SK-N-MC (cell line): ENCODE data around the gene CD244.

Experiments
- DNase-seq: peaks from one replicate; pipeline ENCODE4 v3.0.0-alpha.2; 2011; ENCODE audit warnings: low read depth, low spot score
- H3K27ac ChIP-seq: fragments of 200-600 bp; sonication (generic); 2 replicates; pipeline ENCODE4 v1.5.1; 2016; ENCODE audit warnings: mixed run types
- H3K36me3 ChIP-seq: fragments of 200-600 bp; sonication (generic); 2 replicates; pipeline ENCODE4 v1.6.1; 2017; ENCODE audit warnings: antibody characterized with exemption, low read length, mixed read lengths; ENCODE audit not compliant: insufficient read depth
- H3K4me3 ChIP-seq: fragments of 200-600 bp; sonication (generic); 2 replicates; pipeline ENCODE4 v1.5.1; 2016
- H3K9ac ChIP-seq: fragments of 200-600 bp; sonication (generic); 2 replicates; pipeline ENCODE4 v1.8.0; 2017; ENCODE audit warnings: mixed run types, mixed read lengths; ENCODE audit not compliant: insufficient read length
- H3K9me3 ChIP-seq: fragments of 200-600 bp; sonication (generic); 2 replicates; pipeline ENCODE4 v1.6.1; 2017; ENCODE audit warnings: low read depth, mild to moderate bottlenecking, antibody characterized with exemption, low read length, moderate library complexity, mixed read lengths
- EZH2 ChIP-seq: fragments of 200-600 bp; sonication (generic); IDR thresholded peaks from one replicate; pipeline ENCODE4 v1.6.1; 2017; ENCODE audit warnings: antibody characterized with exemption
- FOXP2 ChIP-seq: optimal IDR thresholded peaks from 2 replicates; pipeline ENCODE3; 2011; ENCODE audit warnings: mild to moderate bottlenecking, moderate library complexity; ENCODE audit not compliant: insufficient read depth; ENCODE audit errors: extremely low read length, control extremely low read depth
- POLR2AphosphoS5 ChIP-seq: IDR thresholded peaks from 2 replicates; pipeline ENCODE4 v1.6.1; 2012; ENCODE audit warnings: mild to moderate bottlenecking, low read depth, low read length, borderline replicate concordance

The CD244 gene

GRCh38 chr1:160841079-160841478, 21.6 kb downstream of the CD244 start:
- H3K27ac ChIP-seq, result no peak overlapping the region
- H3K9me3 ChIP-seq, result no peaks in the 10 kb centered on the region
- no peak overlapping the region for H3K9ac ChIP-seq
- TF ChIP-seq EZH2 (no peak), FOXP2 (no peak), POLR2AphosphoS5 (no peak)
- no peak for DNase-seq
- no peaks in the 10 kb centered on the region for H3K36me3 ChIP-seq
- H3K4me3 ChIP-seq, result no peak overlapping the region

DNA sequence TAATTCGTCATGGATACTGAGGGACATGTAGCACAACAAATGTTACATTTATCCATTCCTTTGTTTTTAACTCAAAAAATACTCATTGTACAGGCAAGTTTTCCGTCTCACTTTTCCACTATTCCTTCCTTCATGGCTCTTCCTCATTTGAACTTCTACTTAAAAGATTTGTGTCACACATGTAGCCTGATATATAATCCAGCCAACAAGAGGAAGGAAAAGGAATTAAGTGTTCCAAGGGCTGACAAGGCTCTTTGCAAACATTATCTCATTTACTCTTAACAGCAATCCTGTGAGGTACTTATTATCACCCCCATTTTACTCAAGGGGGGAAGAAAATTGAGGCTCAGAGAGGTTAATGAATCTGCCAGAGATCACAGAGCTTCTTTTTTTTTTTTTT, 22.9 kb downstream of the CD244 start:
- TF ChIP-seq FOXP2 (no peak), POLR2AphosphoS5 (no peak)
- Histone ChIP-seq H3K9ac (no peak overlapping the region), H3K27ac (no peak overlapping the region), H3K4me3 (no peak overlapping the region), H3K9me3 (no peaks in the 10 kb centered on the region), H3K36me3 (no peaks in the 10 kb centered on the region)
- no peak for DNase-seq

- Histone ChIP-seq H3K9ac (no peak overlapping the region), H3K4me3 (no peak overlapping the region), H3K36me3 (no peaks in the 10 kb centered on the region), H3K9me3 (no peaks in the 10 kb centered on the region), H3K27ac (no peak overlapping the region)
- DNase-seq, result no peak
- no peak for TF ChIP-seq POLR2AphosphoS5
- no peak for TF ChIP-seq FOXP2
- TF ChIP-seq EZH2, result no peak
These were observed 23.8 kb downstream of the CD244 start for GRCh38 chr1:160838888-160839287.

GRCh38 chr1:160837558-160838205, 25.0 kb downstream of the CD244 start:
- Histone ChIP-seq H3K36me3 (no peaks in the 10 kb centered on the region), H3K27ac (no peak overlapping the region), H3K4me3 (peak overlapping the region; percentile 39; the same call in 1 of the 2 replicates), H3K9me3 (no peaks in the 10 kb centered on the region), H3K9ac (no peak overlapping the region)
- DNase-seq, result peak; percentile 47
- TF ChIP-seq POLR2AphosphoS5 (0 out of 2 replicates have a peak, but pooled peaks have one; percentile 18), EZH2 (no peak), FOXP2 (peak; percentile 8)

GRCh38 chr1:160836981-160837557, 25.6 kb downstream of the CD244 start:
- no peak for DNase-seq
- no peaks in the 10 kb centered on the region for H3K36me3 ChIP-seq
- H3K27ac ChIP-seq, result no peak overlapping the region
- H3K9me3 ChIP-seq, result no peaks in the 10 kb centered on the region
- TF ChIP-seq EZH2 (no peak), POLR2AphosphoS5 (no peak), FOXP2 (no peak)
- no peak overlapping the region for H3K4me3 ChIP-seq
- no peak overlapping the region for H3K9ac ChIP-seq

GRCh38 chr1:160836561-160836960, 26.1 kb downstream of the CD244 start:
- TF ChIP-seq EZH2 (no peak), FOXP2 (no peak), POLR2AphosphoS5 (no peak)
- H3K9ac ChIP-seq, result no peak overlapping the region
- DNase-seq, result no peak
- no peaks in the 10 kb centered on the region for H3K36me3 ChIP-seq
- no peak overlapping the region for H3K4me3 ChIP-seq
- no peaks in the 10 kb centered on the region for H3K9me3 ChIP-seq
- no peak overlapping the region for H3K27ac ChIP-seq

DNA sequence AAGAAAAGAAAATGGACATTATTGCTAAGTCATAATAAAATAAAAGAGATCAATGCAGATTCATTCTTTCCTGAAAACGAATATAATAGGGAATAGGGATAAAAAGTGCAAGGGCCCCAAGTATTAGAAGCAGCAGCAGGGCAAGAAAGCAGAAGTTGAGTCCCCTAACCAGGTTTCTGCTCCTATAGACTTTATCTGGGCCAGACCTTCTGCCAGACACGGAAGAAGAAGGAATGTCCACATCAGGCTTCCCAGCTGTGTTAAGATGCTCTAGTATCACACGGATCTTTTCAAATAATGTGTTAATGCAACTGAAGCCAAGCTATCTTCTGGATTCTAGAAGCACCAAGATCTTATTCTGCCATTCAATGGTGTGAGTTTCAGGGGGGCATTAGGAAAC, 26.9 kb downstream of the CD244 start:
- TF ChIP-seq EZH2 (no peak), FOXP2 (no peak), POLR2AphosphoS5 (no peak)
- Histone ChIP-seq H3K27ac (no peak overlapping the region), H3K9me3 (no peaks in the 10 kb centered on the region), H3K9ac (no peak overlapping the region), H3K4me3 (no peak overlapping the region), H3K36me3 (no peaks in the 10 kb centered on the region)
- DNase-seq, result no peak

GRCh38 chr1:160834945-160835565, 27.6 kb downstream of the CD244 start:
- no peak for TF ChIP-seq POLR2AphosphoS5
- TF ChIP-seq FOXP2, result no peak
- no peak for TF ChIP-seq EZH2
- H3K9me3 ChIP-seq, result no peaks in the 10 kb centered on the region
- H3K27ac ChIP-seq, result no peak overlapping the region
- H3K4me3 ChIP-seq, result no peak overlapping the region
- H3K36me3 ChIP-seq, result no peaks in the 10 kb centered on the region
- H3K9ac ChIP-seq, result no peak overlapping the region
- peak; percentile 6 for DNase-seq
